ENCODE results near the gene RBM20. TPM values are rescaled to one million over a fixed set of nuclear protein-coding genes. Genes with fewer than 3 reads are reported as not detected.

Gene RBM20
- polyA plus RNA-seq, 3 donors from 2014 or later: not detected

- H3K36me3 Mint-ChIP-seq: no peaks in the 10 kb centered on the region
Measured at GRCh38 chr10:110775020-110775375, 130.9 kb downstream of the RBM20 start.

GRCh38 chr10:110775406-110775805 is 131.3 kb downstream of the RBM20 start:
- H3K4me3 Mint-ChIP-seq: no peak overlapping the region
- H3K27me3 Mint-ChIP-seq (ENCODE audit: low read depth in 3 of 3): peaks cover 0 to 2% (median 2%) of the 10 kb centered on the region in 3 donors
- no peaks in the 10 kb centered on the region for H3K4me1 Mint-ChIP-seq
- no peak overlapping the region for H3K27ac Mint-ChIP-seq
- no peaks in the 10 kb centered on the region for H3K9me3 Mint-ChIP-seq
- no peak for DNase-seq
- no peaks in the 10 kb centered on the region for H3K36me3 Mint-ChIP-seq

More at GRCh38 chr10:110775020-110775375, 130.9 kb downstream of the RBM20 start:
- Mint-ChIP-seq H3K27ac (no peak overlapping the region), H3K4me1 (no peaks in the 10 kb centered on the region), H3K9me3 (no peaks in the 10 kb centered on the region), H3K27me3 (ENCODE audit: low read depth in 3 of 3) (peaks cover 0 to 2% (median 2%) of the 10 kb centered on the region in 3 donors), H3K4me3 (no peak overlapping the region)
- DNase-seq: no peak

- no peak overlapping the region for H3K27ac Mint-ChIP-seq
- peaks cover 2 to 3% (median 2%) of the 10 kb centered on the region in 3 donors for H3K27me3 Mint-ChIP-seq (ENCODE audit: low read depth in 3 of 3)
- H3K4me1 Mint-ChIP-seq: no peaks in the 10 kb centered on the region
- DNase-seq: no peak
- H3K9me3 Mint-ChIP-seq: no peaks in the 10 kb centered on the region
- no peaks in the 10 kb centered on the region for H3K36me3 Mint-ChIP-seq
- H3K4me3 Mint-ChIP-seq: no peak overlapping the region
Measured at GRCh38 chr10:110777017-110777416, 132.9 kb downstream of the RBM20 start.

- Mint-ChIP-seq H3K27me3 (ENCODE audit: low read depth in 3 of 3) (peaks cover 2 to 3% (median 2%) of the 10 kb centered on the region in 3 donors), H3K36me3 (no peaks in the 10 kb centered on the region), H3K9me3 (no peaks in the 10 kb centered on the region), H3K27ac (no peak overlapping the region), H3K4me1 (no peaks in the 10 kb centered on the region), H3K4me3 (no peak overlapping the region)
- DNase-seq: no peak
Measured at GRCh38 chr10:110777661-110778060, 133.5 kb downstream of the RBM20 start.

GRCh38 chr10:110778211-110778610 is 134.1 kb downstream of the RBM20 start:
- no peaks in the 10 kb centered on the region for H3K4me1 Mint-ChIP-seq
- no peaks in the 10 kb centered on the region for H3K9me3 Mint-ChIP-seq
- H3K4me3 Mint-ChIP-seq: no peak overlapping the region
- DNase-seq: no peak
- no peak overlapping the region for H3K27ac Mint-ChIP-seq
- no peaks in the 10 kb centered on the region for H3K36me3 Mint-ChIP-seq
- H3K27me3 Mint-ChIP-seq (ENCODE audit: low read depth in 3 of 3): peaks cover 2 to 3% (median 2%) of the 10 kb centered on the region in 3 donors

GRCh38 chr10:110779489-110779888 is 135.4 kb downstream of the RBM20 start:
- Mint-ChIP-seq H3K9me3 (no peaks in the 10 kb centered on the region), H3K4me1 (no peaks in the 10 kb centered on the region), H3K4me3 (no peak overlapping the region), H3K27ac (no peak overlapping the region), H3K27me3 (ENCODE audit: low read depth in 3 of 3) (peaks cover 2 to 5% (median 2%) of the 10 kb centered on the region in 3 donors), H3K36me3 (no peaks in the 10 kb centered on the region)
- DNase-seq: no peak

GRCh38 chr10:110780704-110781103 is 136.6 kb downstream of the RBM20 start:
- H3K9me3 Mint-ChIP-seq: no peaks in the 10 kb centered on the region
- H3K27ac Mint-ChIP-seq: no peak overlapping the region
- peaks cover 0 to 5% (median 2%) of the 10 kb centered on the region in 3 donors for H3K27me3 Mint-ChIP-seq (ENCODE audit: low read depth in 3 of 3)

GRCh38 chr10:110781139-110781538 is 137.0 kb downstream of the RBM20 start:
- no peak overlapping the region for H3K4me3 Mint-ChIP-seq
- DNase-seq: no peak
- no peak overlapping the region for H3K27ac Mint-ChIP-seq
- H3K27me3 Mint-ChIP-seq (ENCODE audit: low read depth in 3 of 3): peaks cover 0 to 5% (median 2%) of the 10 kb centered on the region in 3 donors
- no peaks in the 10 kb centered on the region for H3K9me3 Mint-ChIP-seq
- H3K4me1 Mint-ChIP-seq: no peaks in the 10 kb centered on the region
- H3K36me3 Mint-ChIP-seq: no peaks in the 10 kb centered on the region

More at GRCh38 chr10:110780704-110781103, 136.6 kb downstream of the RBM20 start:
- Mint-ChIP-seq H3K4me3 (no peak overlapping the region), H3K4me1 (no peaks in the 10 kb centered on the region), H3K36me3 (no peaks in the 10 kb centered on the region)
- DNase-seq: no peak

- no peak overlapping the region for H3K4me3 Mint-ChIP-seq
- no peak overlapping the region for H3K27ac Mint-ChIP-seq
- no peak for DNase-seq
- H3K9me3 Mint-ChIP-seq: no peaks in the 10 kb centered on the region
- no peaks in the 10 kb centered on the region for H3K4me1 Mint-ChIP-seq
- H3K27me3 Mint-ChIP-seq (ENCODE audit: low read depth in 3 of 3): peaks cover 0 to 5% (median 0%) of the 10 kb centered on the region in 3 donors
- H3K36me3 Mint-ChIP-seq: no peaks in the 10 kb centered on the region
Measured at GRCh38 chr10:110782616-110783015, 138.5 kb downstream of the RBM20 start.

GRCh38 chr10:110783509-110784107 is 139.5 kb downstream of the RBM20 start:
- Mint-ChIP-seq H3K27me3 (ENCODE audit: low read depth in 3 of 3) (peaks cover 0 to 5% (median 0%) of the 10 kb centered on the region in 3 donors), H3K4me3 (no peak overlapping the region), H3K27ac (no peak overlapping the region), H3K9me3 (no peaks in the 10 kb centered on the region), H3K4me1 (no peaks in the 10 kb centered on the region), H3K36me3 (no peaks in the 10 kb centered on the region)
- no peak for DNase-seq

- H3K36me3 Mint-ChIP-seq: no peaks in the 10 kb centered on the region
- no peaks in the 10 kb centered on the region for H3K9me3 Mint-ChIP-seq
- DNase-seq: no peak
- peaks cover 0 to 7% (median 0%) of the 10 kb centered on the region in 3 donors for H3K27me3 Mint-ChIP-seq (ENCODE audit: low read depth in 3 of 3)
- no peak overlapping the region for H3K27ac Mint-ChIP-seq
- no peak overlapping the region for H3K4me3 Mint-ChIP-seq
- H3K4me1 Mint-ChIP-seq: no peaks in the 10 kb centered on the region
Measured at GRCh38 chr10:110784198-110784597, 140.1 kb downstream of the RBM20 start.

- DNase-seq: no peak
- H3K27ac Mint-ChIP-seq: peak overlapping the region in 1 of 6 donors; percentile 6
- H3K9me3 Mint-ChIP-seq: no peaks in the 10 kb centered on the region
- no peaks in the 10 kb centered on the region for H3K4me1 Mint-ChIP-seq
- H3K36me3 Mint-ChIP-seq: no peaks in the 10 kb centered on the region
- H3K27me3 Mint-ChIP-seq (ENCODE audit: low read depth in 3 of 3): peaks cover 0 to 4% (median 0%) of the 10 kb centered on the region in 3 donors
- no peak overlapping the region for H3K4me3 Mint-ChIP-seq
Measured at GRCh38 chr10:110786172-110786571, 142.0 kb downstream of the RBM20 start.

GRCh38 chr10:110788620-110789385 is 144.7 kb downstream of the RBM20 start:
- H3K4me3 Mint-ChIP-seq: no peak overlapping the region
- H3K4me1 Mint-ChIP-seq: no peaks in the 10 kb centered on the region
- no peaks in the 10 kb centered on the region for H3K9me3 Mint-ChIP-seq

GRCh38 chr10:110789604-110790433 is 145.7 kb downstream of the RBM20 start:
- no peaks in the 10 kb centered on the region for H3K4me1 Mint-ChIP-seq
- H3K36me3 Mint-ChIP-seq: no peaks in the 10 kb centered on the region

More at GRCh38 chr10:110788620-110789385, 144.7 kb downstream of the RBM20 start:
- Mint-ChIP-seq H3K36me3 (no peaks in the 10 kb centered on the region), H3K27ac (no peak overlapping the region), H3K27me3 (ENCODE audit: low read depth in 3 of 3) (peaks cover 0 to 7% (median 4%) of the 10 kb centered on the region in 3 donors)
- DNase-seq: no peak

More at GRCh38 chr10:110789604-110790433, 145.7 kb downstream of the RBM20 start:
- Mint-ChIP-seq H3K27me3 (ENCODE audit: low read depth in 3 of 3) (peaks cover 0 to 9% (median 4%) of the 10 kb centered on the region in 3 donors), H3K9me3 (no peaks in the 10 kb centered on the region), H3K4me3 (no peak overlapping the region), H3K27ac (no peak overlapping the region)
- DNase-seq: no peak

All from immature natural killer cell (primary cell).